H9 (cell line): ENCODE data around the gene CAPN6. TPM values are rescaled to one million over a fixed set of nuclear protein-coding genes. Genes with fewer than 3 reads are reported as not detected.

Experiments
- DNase-seq: peaks from one replicate; pipeline ENCODE4 v3.0.0-alpha.2; 2017
- H2AFZ ChIP-seq: one replicate; pipeline ENCODE4 v1.6.1; 2013; ENCODE audit warnings: mild to moderate bottlenecking, low read length, control low read depth, moderate library complexity
- H2AK5ac ChIP-seq: 2 replicates; pipeline ENCODE4 v1.6.1; 2013; ENCODE audit warnings: low read length, control low read depth, mixed read lengths; ENCODE audit not compliant: insufficient read length
- H2BK120ac ChIP-seq: one replicate; pipeline ENCODE4 v1.6.1; 2013; ENCODE audit warnings: low read depth, mild to moderate bottlenecking, low read length, control low read depth, inconsistent platforms; ENCODE audit not compliant: poor library complexity, severe bottlenecking
- H2BK12ac ChIP-seq: 2 replicates; pipeline ENCODE4 v1.6.1; 2013; ENCODE audit warnings: low read length, control low read depth, mixed read lengths, low read depth; ENCODE audit not compliant: insufficient read length
- H2BK15ac ChIP-seq: 2 replicates; pipeline ENCODE4 v1.6.1; 2013; ENCODE audit warnings: low read depth, low read length, control low read depth
- H2BK20ac ChIP-seq: one replicate; pipeline ENCODE4 v1.6.1; 2013; ENCODE audit warnings: low read depth, mild to moderate bottlenecking, low read length, control low read depth, inconsistent platforms; ENCODE audit not compliant: poor library complexity, severe bottlenecking
- H2BK5ac ChIP-seq: 2 replicates; pipeline ENCODE4 v1.6.1; 2013; ENCODE audit warnings: low read length, control low read depth, mixed read lengths; ENCODE audit not compliant: insufficient read length
- H3K14ac ChIP-seq: 2 replicates; pipeline ENCODE4 v1.6.1; 2013; ENCODE audit warnings: low read length, control low read depth; ENCODE audit not compliant: insufficient read depth
- H3K18ac ChIP-seq: 2 replicates; pipeline ENCODE4 v1.6.1; 2013; ENCODE audit warnings: low read depth, mild to moderate bottlenecking, mixed read lengths, low read length, control low read depth; ENCODE audit not compliant: insufficient read length
- H3K23ac ChIP-seq: 2 replicates; pipeline ENCODE4 v1.6.1; 2013; ENCODE audit warnings: low read length, control low read depth, mixed read lengths, low read depth; ENCODE audit not compliant: insufficient read length
- H3K23me2 ChIP-seq: 2 replicates; pipeline ENCODE4 v1.6.1; 2013; ENCODE audit warnings: low read depth, mild to moderate bottlenecking, mixed read lengths, low read length, control low read depth; ENCODE audit not compliant: insufficient read length, poor library complexity, severe bottlenecking
- H3K27ac ChIP-seq: 2 replicates; pipeline ENCODE4 v1.5.1; 2013; ENCODE audit warnings: low read length, control low read depth, mixed read lengths, low read depth; ENCODE audit not compliant: insufficient read length
- H3K27me3 ChIP-seq: 2 replicates; pipeline ENCODE4 v1.6.1; 2013; ENCODE audit warnings: low read length, control low read depth, inconsistent platforms; ENCODE audit not compliant: insufficient read depth
- H3K4ac ChIP-seq: 2 replicates; pipeline ENCODE4 v1.6.1; 2013; ENCODE audit warnings: low read depth, mild to moderate bottlenecking, control low read depth, inconsistent platforms, low read length, moderate library complexity
- H3K4me1 ChIP-seq: 2 replicates; pipeline ENCODE4 v1.6.1; 2013; ENCODE audit warnings: low read length, control low read depth, inconsistent platforms; ENCODE audit not compliant: insufficient read depth
- H3K4me2 ChIP-seq: 2 replicates; pipeline ENCODE4 v1.6.1; 2013; ENCODE audit warnings: low read length, control low read depth, mixed read lengths; ENCODE audit not compliant: insufficient read length, insufficient read depth
- H3K56ac ChIP-seq: 2 replicates; pipeline ENCODE4 v1.6.1; 2013; ENCODE audit warnings: low read depth, mild to moderate bottlenecking, mixed read lengths, low read length, control low read depth; ENCODE audit not compliant: insufficient read length
- H3K79me1 ChIP-seq: 2 replicates; pipeline ENCODE4 v1.6.1; 2013; ENCODE audit warnings: low read depth, mild to moderate bottlenecking, moderate library complexity, low read length, control low read depth, inconsistent platforms; ENCODE audit not compliant: insufficient read depth, poor library complexity, severe bottlenecking
- H3K79me2 ChIP-seq: 2 replicates; pipeline ENCODE4 v1.6.1; 2013; ENCODE audit warnings: low read length, control low read depth, inconsistent platforms; ENCODE audit not compliant: insufficient read depth
- H3K9ac ChIP-seq: 2 replicates; pipeline ENCODE4 v1.6.1; 2013; ENCODE audit warnings: low read length, control low read depth, mixed read lengths; ENCODE audit not compliant: insufficient read length; ENCODE audit errors: extremely low read depth
- H3K9me3 ChIP-seq: one replicate; pipeline ENCODE4 v1.6.1; 2013; ENCODE audit warnings: low read depth, low read length, inconsistent platforms; ENCODE audit not compliant: control insufficient read depth
- H3T11ph ChIP-seq: one replicate; pipeline ENCODE4 v1.6.1; 2013; ENCODE audit warnings: mild to moderate bottlenecking, low read length, control low read depth, inconsistent platforms
- H4K20me1 ChIP-seq: one replicate; pipeline ENCODE4 v1.6.1; 2013; ENCODE audit not compliant: control insufficient read depth, insufficient read length, insufficient read depth
- H4K5ac ChIP-seq: 2 replicates; pipeline ENCODE4 v1.6.1; 2013; ENCODE audit warnings: low read depth, mild to moderate bottlenecking, mixed read lengths, low read length, control low read depth; ENCODE audit not compliant: insufficient read length
- H4K8ac ChIP-seq: replicated peaks from 2 replicates; pipeline ENCODE4 v1.6.1; 2013; ENCODE audit warnings: low read length, control low read depth, mixed read lengths, low read depth; ENCODE audit not compliant: insufficient read length
- H4K91ac ChIP-seq: 2 replicates; pipeline ENCODE4 v1.6.1; 2013; ENCODE audit warnings: low read depth, mild to moderate bottlenecking, moderate library complexity, mixed read lengths, low read length, control low read depth; ENCODE audit not compliant: insufficient read length
- H3K27ac Mint-ChIP-seq, 3 experiments: 2 replicates in 2 of 3; 3 replicates in 1 of 3; pipeline ENCODE4 v1.8.0; 2020 to 2021; ENCODE audit warnings: mixed read lengths in 3 of 3, mild to moderate bottlenecking in 1 of 3, moderate library complexity in 1 of 3
- H3K27me3 Mint-ChIP-seq: 2 replicates; pipeline ENCODE4 v1.8.0; 2021; ENCODE audit warnings: low read depth, mild to moderate bottlenecking, moderate library complexity, mixed read lengths
- H3K36me3 Mint-ChIP-seq, 3 experiments: 2 replicates in 2 of 3; 3 replicates in 1 of 3; pipeline ENCODE4 v1.8.0; 2020 to 2021; ENCODE audit warnings: low read depth in 3 of 3, mixed read lengths in 3 of 3; ENCODE audit not compliant: insufficient read depth in 1 of 3
- H3K4me1 Mint-ChIP-seq, 2 experiments: 2 replicates each; pipeline ENCODE4 v1.8.0; 2020; ENCODE audit warnings: mixed read lengths in 2 of 2
- H3K4me3 Mint-ChIP-seq, 2 experiments: 2 replicates in 1 of 2; 3 replicates in 1 of 2; pipeline ENCODE4 v1.8.0; 2020 to 2021; ENCODE audit warnings: mild to moderate bottlenecking in 2 of 2, mixed read lengths in 2 of 2, moderate library complexity in 1 of 2
- H3K9me3 Mint-ChIP-seq, 2 experiments: 2 replicates in 1 of 2; 3 replicates in 1 of 2; pipeline ENCODE4 v1.8.0; 2020; ENCODE audit warnings: mild to moderate bottlenecking in 2 of 2, mixed read lengths in 2 of 2, moderate library complexity in 1 of 2
- CTCF ChIP-seq: fragments of 200-600 bp; sonication (generic); conservative IDR thresholded peaks from 3 replicates; pipeline ENCODE4 v1.8.0; 2021; ENCODE audit warnings: antibody characterized with exemption, mild to moderate bottlenecking
- WGBS: extraction: QIAGEN DNeasy Blood & Tissue Kit; methylation state at CpG from one replicate; pipeline ENCODE4 v1.1.7; 2013; ENCODE audit warnings: missing lambda C conversion rate, low lambda C conversion rate, mixed read lengths; ENCODE audit not compliant: insufficient read length; ENCODE audit errors: extremely low coverage; 5-methylcytosine and 5-hydroxymethylcytosine counted together
- total RNA-seq: library from RNA; stranded (reverse); gene quantifications from 2 replicates; pipeline ENCODE4 v1.2.1, GENCODE V29; 2021

Gene CAPN6
- total RNA-seq, 1 experiment from 2014 or later = 7.2 TPM

GRCh38 chrX:111259559-111259958 lies 10.7 kb downstream of the CAPN6 start:
- Histone ChIP-seq H3T11ph (no peak overlapping the region), H3K23me2 (no peaks in the 10 kb centered on the region), H3K9me3 (no peaks in the 10 kb centered on the region), H4K5ac (no peak overlapping the region), H3K27me3 (no peaks in the 10 kb centered on the region), H4K8ac (no peak overlapping the region), H2BK20ac (no peak overlapping the region), H2AFZ (no peak overlapping the region), H2BK5ac (no peak overlapping the region), H2BK15ac (no peak overlapping the region), H4K20me1 (no peaks in the 10 kb centered on the region), H3K4me2 (no peak overlapping the region), H3K9ac (no peak overlapping the region), H3K79me2 (no peaks in the 10 kb centered on the region), H3K27ac (no peak overlapping the region), H2AK5ac (no peak overlapping the region), H3K18ac (no peak overlapping the region), H3K4me1 (peaks cover 4% of the 10 kb centered on the region; the same call in 1 of the 2 replicates), H2BK120ac (no peak overlapping the region), H3K79me1 (no peaks in the 10 kb centered on the region), H3K4ac (no peak overlapping the region), H2BK12ac (no peak overlapping the region), H3K56ac (no peak overlapping the region), H4K91ac (no peak overlapping the region), H3K14ac (no peak overlapping the region), H3K23ac (no peak overlapping the region)
- H3K27ac Mint-ChIP-seq = no peak overlapping the region
- H3K4me1 Mint-ChIP-seq = peaks cover 9 to 13% of the 10 kb centered on the region in 2 experiments
- H3K36me3 Mint-ChIP-seq = no peaks in the 10 kb centered on the region
- no peak for DNase-seq
- no CpG with 5 or more reads among the region's 3 CpGs for WGBS
- H3K9me3 Mint-ChIP-seq = no peaks in the 10 kb centered on the region
- no peak overlapping the region for H3K4me3 Mint-ChIP-seq
- no peak for TF ChIP-seq CTCF
- H3K27me3 Mint-ChIP-seq = no peaks in the 10 kb centered on the region
